ENCODE data around the gene NLRX1. TPM values are rescaled to one million over a fixed set of nuclear protein-coding genes. Genes with fewer than 3 reads are reported as not detected.

Gene NLRX1
- total RNA-seq, 3 donors from 2014 or later (not counting 1 experiment from before 2014, with no cell fraction given), result 12.4 to 16.4 (median 13.8) TPM

GRCh38 chr11:119154178-119154577 is 14.3 kb upstream of the NLRX1 start:
- no peak for ATAC-seq
- intact Hi-C loops (cut with micrococcal nuclease), result no loop called here

GRCh38 chr11:119155733-119156492 is 12.6 kb upstream of the NLRX1 start:
- H3K4me1 ChIP-seq (ENCODE audit: control insufficient read depth, insufficient read depth, low read length), result no peaks in the 10 kb centered on the region
- no peak for DNase-seq
- peaks cover 0 to 7% of the 10 kb centered on the region in 2 donors for H3K4me1 Mint-ChIP-seq
- no peaks in the 10 kb centered on the region for H3K9me3 ChIP-seq (ENCODE audit: control insufficient read depth, insufficient read depth, low read length)
- H3K36me3 ChIP-seq (ENCODE audit: control insufficient read depth, insufficient read depth, low read length), result no peaks in the 10 kb centered on the region
- TF ChIP-seq CTCF (IDR thresholded peaks at IDR 0.05), result no peak
- H3K9me3 Mint-ChIP-seq, result no peaks in the 10 kb centered on the region
- no peak overlapping the region for H3K27ac ChIP-seq (ENCODE audit: low read length)
- no peak for ATAC-seq
- no peak overlapping the region for H3K4me3 ChIP-seq (ENCODE audit: low read length)
- H3K27me3 Mint-ChIP-seq (ENCODE audit: low read depth in 2 of 2), result peaks cover 33 to 42% of the 10 kb centered on the region in 2 donors
- no peak overlapping the region for H3K27ac Mint-ChIP-seq
- no peaks in the 10 kb centered on the region for H3K36me3 Mint-ChIP-seq
- no peak overlapping the region for H3K4me3 Mint-ChIP-seq
- no peaks in the 10 kb centered on the region for H3K27me3 ChIP-seq (ENCODE audit: control insufficient read depth, insufficient read depth, low read length)
- intact Hi-C loops (cut with micrococcal nuclease), result no loop called here
- WGBS (ENCODE audit: insufficient coverage), result 45% methylated on average over 7 of the region's 8 CpGs

More at GRCh38 chr11:119154178-119154577, 14.3 kb upstream of the NLRX1 start:
- peaks cover 11% of the 10 kb centered on the region for H3K27me3 ChIP-seq (ENCODE audit: control insufficient read depth, insufficient read depth, low read length)
- no peak overlapping the region for H3K27ac ChIP-seq (ENCODE audit: low read length)
- H3K4me1 ChIP-seq (ENCODE audit: control insufficient read depth, insufficient read depth, low read length), result peaks cover 6% of the 10 kb centered on the region
- Mint-ChIP-seq H3K4me1 (peaks cover 0 to 13% of the 10 kb centered on the region in 2 donors), H3K9me3 (no peaks in the 10 kb centered on the region), H3K4me3 (no peak overlapping the region), H3K36me3 (no peaks in the 10 kb centered on the region), H3K27me3 (ENCODE audit: low read depth in 2 of 2) (peaks cover 36 to 50% of the 10 kb centered on the region in 2 donors), H3K27ac (no peak overlapping the region)
- no peak for DNase-seq
- 95% methylated on average over 4 of the region's 6 CpGs for WGBS (ENCODE audit: insufficient coverage)
- no peak overlapping the region for H3K4me3 ChIP-seq (ENCODE audit: low read length)
- no peaks in the 10 kb centered on the region for H3K9me3 ChIP-seq (ENCODE audit: control insufficient read depth, insufficient read depth, low read length)
- no peak for TF ChIP-seq CTCF (IDR thresholded peaks at IDR 0.05)
- no peaks in the 10 kb centered on the region for H3K36me3 ChIP-seq (ENCODE audit: control insufficient read depth, insufficient read depth, low read length)

- Mint-ChIP-seq H3K4me1 (peaks cover 0 to 7% of the 10 kb centered on the region in 2 donors), H3K9me3 (no peaks in the 10 kb centered on the region), H3K27me3 (ENCODE audit: low read depth in 2 of 2) (peaks cover 29 to 36% of the 10 kb centered on the region in 2 donors), H3K27ac (no peak overlapping the region), H3K36me3 (no peaks in the 10 kb centered on the region), H3K4me3 (no peak overlapping the region)
- ATAC-seq (no peak), DNase-seq (no peak)
- Histone ChIP-seq H3K4me1 (ENCODE audit: control insufficient read depth, insufficient read depth, low read length) (no peaks in the 10 kb centered on the region), H3K27ac (ENCODE audit: low read length) (no peak overlapping the region), H3K4me3 (ENCODE audit: low read length) (no peak overlapping the region), H3K9me3 (ENCODE audit: control insufficient read depth, insufficient read depth, low read length) (no peaks in the 10 kb centered on the region), H3K27me3 (ENCODE audit: control insufficient read depth, insufficient read depth, low read length) (no peaks in the 10 kb centered on the region), H3K36me3 (ENCODE audit: control insufficient read depth, insufficient read depth, low read length) (no peaks in the 10 kb centered on the region)
- WGBS (ENCODE audit: insufficient coverage), result 94% methylated on average over 5 of the region's 10 CpGs
- intact Hi-C loops (cut with micrococcal nuclease), result no loop called here
- no peak for TF ChIP-seq CTCF (IDR thresholded peaks at IDR 0.05)
Observed at GRCh38 chr11:119156496-119156895, 12.0 kb upstream of the NLRX1 start.
